Measurements from ENCODE around the gene PNCK. TPM values are rescaled to one million over a fixed set of nuclear protein-coding genes. Genes with fewer than 3 reads are reported as not detected.
A peak's percentile ranks its signal among the peaks of the same experiment; 100 is the strongest.

PNCK gene
- total and polyA plus RNA-seq, 7 donors: 4.6 to 135 (median 49.6) TPM; not detected in 2

- intact Hi-C loops (cut with DNase I): no loop called here
- Histone ChIP-seq H3K27me3 (peaks cover 15 to 27% (median 20%) of the 10 kb centered on the region in 3 donors), H3K4me3 (no peak overlapping the region), H3K36me3 (no peaks in the 10 kb centered on the region), H3K4me1 (peaks cover 0 to 15% (median 13%) of the 10 kb centered on the region in 4 donors), H3K27ac (no peak overlapping the region), H3K9me3 (no peaks in the 10 kb centered on the region)
- DNase-seq: peak; percentile 20
- TF ChIP-seq, protein P1, sequence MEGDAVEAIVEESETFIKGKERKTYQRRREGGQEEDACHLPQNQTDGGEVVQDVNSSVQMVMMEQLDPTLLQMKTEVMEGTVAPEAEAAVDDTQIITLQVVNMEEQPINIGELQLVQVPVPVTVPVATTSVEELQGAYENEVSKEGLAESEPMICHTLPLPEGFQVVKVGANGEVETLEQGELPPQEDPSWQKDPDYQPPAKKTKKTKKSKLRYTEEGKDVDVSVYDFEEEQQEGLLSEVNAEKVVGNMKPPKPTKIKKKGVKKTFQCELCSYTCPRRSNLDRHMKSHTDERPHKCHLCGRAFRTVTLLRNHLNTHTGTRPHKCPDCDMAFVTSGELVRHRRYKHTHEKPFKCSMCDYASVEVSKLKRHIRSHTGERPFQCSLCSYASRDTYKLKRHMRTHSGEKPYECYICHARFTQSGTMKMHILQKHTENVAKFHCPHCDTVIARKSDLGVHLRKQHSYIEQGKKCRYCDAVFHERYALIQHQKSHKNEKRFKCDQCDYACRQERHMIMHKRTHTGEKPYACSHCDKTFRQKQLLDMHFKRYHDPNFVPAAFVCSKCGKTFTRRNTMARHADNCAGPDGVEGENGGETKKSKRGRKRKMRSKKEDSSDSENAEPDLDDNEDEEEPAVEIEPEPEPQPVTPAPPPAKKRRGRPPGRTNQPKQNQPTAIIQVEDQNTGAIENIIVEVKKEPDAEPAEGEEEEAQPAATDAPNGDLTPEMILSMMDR (IDR thresholded peaks at IDR 0.05): no peak
- TF ChIP-seq POLR2A (IDR thresholded peaks at IDR 0.05) (no peak), EP300 (IDR thresholded peaks at IDR 0.05) (no peak), POLR2AphosphoS5 (IDR thresholded peaks at IDR 0.05) (no peak)
- 77 to 81% methylated on average over 9 of the region's 9 CpGs for WGBS, 2 donors
These were observed 22.0 kb downstream of the PNCK start for GRCh38 chrX:153651540-153652079.

DNA sequence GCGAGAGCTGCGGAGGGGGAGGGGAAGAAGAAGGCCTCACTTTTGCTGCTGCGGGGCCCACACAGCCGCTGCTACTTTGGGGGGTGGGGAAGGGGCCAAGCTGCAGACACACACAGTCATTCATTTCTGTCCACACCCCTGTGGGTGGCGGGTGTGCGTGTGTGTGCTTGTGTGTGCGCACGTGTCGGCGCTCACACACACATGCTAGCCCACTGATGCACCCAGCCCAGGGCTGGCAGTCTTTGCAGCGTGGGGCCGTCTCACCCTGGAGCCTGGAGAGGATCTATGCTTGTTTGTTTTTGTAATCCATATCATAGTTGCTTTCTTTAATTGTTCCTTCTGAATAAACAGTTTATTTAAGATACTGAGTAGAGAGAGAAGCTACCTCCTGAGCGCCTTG is 22.7 kb downstream of the PNCK start:
- H3K9me3 ChIP-seq: no peaks in the 10 kb centered on the region
- no peak overlapping the region for H3K4me3 ChIP-seq
- 89 to 92% methylated on average over 13 of the region's 13 CpGs for WGBS, 2 donors
- H3K4me1 ChIP-seq: peaks cover 0 to 16% (median 14%) of the 10 kb centered on the region in 4 donors
- no peak overlapping the region for H3K27ac ChIP-seq
- DNase-seq: no peak
- peaks cover 21 to 33% (median 23%) of the 10 kb centered on the region in 3 donors for H3K27me3 ChIP-seq
- intact Hi-C loops (cut with DNase I): no loop called here
- TF ChIP-seq, protein P1 (IDR thresholded peaks at IDR 0.05): no peak
- no peak for TF ChIP-seq POLR2A (IDR thresholded peaks at IDR 0.05)
- TF ChIP-seq POLR2AphosphoS5 (IDR thresholded peaks at IDR 0.05): no peak
- no peak for TF ChIP-seq EP300 (IDR thresholded peaks at IDR 0.05)
- H3K36me3 ChIP-seq: no peaks in the 10 kb centered on the region

DNA sequence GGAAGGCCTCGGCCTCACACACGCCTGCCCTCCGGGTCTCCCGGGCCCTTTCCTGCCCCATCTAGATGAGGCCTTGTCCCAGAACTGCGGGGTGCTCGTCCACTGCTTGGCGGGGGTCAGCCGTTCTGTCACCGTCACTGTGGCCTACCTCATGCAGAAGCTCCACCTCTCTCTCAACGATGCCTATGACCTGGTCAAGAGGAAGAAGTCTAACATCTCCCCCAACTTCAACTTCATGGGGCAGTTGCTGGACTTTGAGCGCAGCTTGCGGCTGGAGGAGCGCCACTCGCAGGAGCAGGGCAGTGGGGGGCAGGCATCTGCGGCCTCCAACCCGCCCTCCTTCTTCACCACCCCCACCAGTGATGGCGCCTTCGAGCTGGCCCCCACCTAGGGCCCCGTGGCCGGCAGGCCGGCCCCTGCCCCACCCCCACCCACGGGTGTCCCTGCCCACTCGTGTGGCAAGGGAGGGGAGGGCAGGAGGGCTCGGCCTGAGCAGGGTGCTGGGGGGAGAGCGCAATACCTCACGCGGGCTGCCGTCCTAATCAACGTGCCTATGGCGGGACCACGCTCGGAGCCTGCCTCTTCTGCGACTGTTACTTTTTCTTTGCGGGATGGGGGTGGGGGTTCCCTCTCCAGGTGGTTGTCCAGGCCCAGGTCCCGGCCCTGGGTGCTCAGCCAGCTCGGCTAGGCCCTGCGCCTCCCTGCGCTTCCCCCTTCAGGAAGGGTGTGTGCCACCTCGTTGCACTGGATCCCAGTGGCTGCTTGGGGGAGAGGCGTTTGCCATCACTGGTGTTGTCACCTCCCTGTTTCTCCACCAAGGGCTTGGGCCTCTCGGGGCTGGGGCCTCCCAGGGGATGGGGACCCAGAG is 23.5 kb downstream of the PNCK start:
- Histone ChIP-seq H3K27me3 (peaks cover 23 to 41% (median 27%) of the 10 kb centered on the region in 3 donors), H3K4me1 (peaks cover 0 to 16% (median 14%) of the 10 kb centered on the region in 4 donors), H3K36me3 (no peaks in the 10 kb centered on the region), H3K27ac (no peak overlapping the region), H3K4me3 (no peak overlapping the region), H3K9me3 (no peaks in the 10 kb centered on the region)
- intact Hi-C loops (cut with DNase I): loop anchor here (5.0 kb wide), 1 partner anchor 53 kb away; the partner anchor contains the start of gene CCNQ
- TF ChIP-seq POLR2A (IDR thresholded peaks at IDR 0.05): no peak
- TF ChIP-seq POLR2AphosphoS5 (IDR thresholded peaks at IDR 0.05): no peak
- TF ChIP-seq, protein P1 (IDR thresholded peaks at IDR 0.05): no peak
- TF ChIP-seq EP300 (IDR thresholded peaks at IDR 0.05): no peak
- WGBS, 2 donors: 64 to 70% methylated on average over 41 of the region's 41 CpGs
- DNase-seq: peak; percentile 46

DNA sequence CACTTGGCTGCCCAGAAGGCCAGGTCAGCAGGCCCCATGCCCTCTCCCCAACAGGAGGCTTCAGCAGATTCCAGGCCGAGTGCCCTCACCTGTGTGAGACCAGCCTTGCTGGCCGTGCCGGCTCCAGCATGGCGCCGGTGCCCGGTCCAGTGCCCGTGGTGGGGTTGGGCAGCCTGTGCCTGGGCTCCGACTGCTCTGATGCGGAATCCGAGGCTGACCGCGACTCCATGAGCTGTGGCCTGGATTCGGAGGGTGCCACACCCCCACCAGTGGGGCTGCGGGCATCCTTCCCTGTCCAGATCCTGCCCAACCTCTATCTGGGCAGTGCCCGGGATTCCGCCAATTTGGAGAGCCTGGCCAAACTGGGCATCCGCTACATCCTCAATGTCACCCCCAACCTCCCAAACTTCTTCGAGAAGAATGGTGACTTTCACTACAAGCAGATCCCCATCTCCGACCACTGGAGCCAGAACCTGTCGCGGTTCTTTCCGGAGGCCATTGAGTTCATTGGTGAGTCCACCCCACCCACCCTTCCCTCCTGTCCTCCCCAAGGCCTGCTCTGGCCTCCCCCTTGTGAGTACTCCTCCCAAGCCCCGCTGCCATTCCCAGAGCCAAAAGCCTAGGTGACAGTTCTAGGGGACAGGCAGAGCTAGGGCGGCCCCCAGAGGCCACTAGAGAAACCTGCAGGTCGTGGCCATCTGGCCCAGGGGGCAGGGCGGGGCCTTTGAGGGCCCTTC is 24.3 kb downstream of the PNCK start:
- 78 to 82% methylated on average over 26 of the region's 26 CpGs for WGBS, 2 donors
- TF ChIP-seq, protein P1 (IDR thresholded peaks at IDR 0.05): no peak
- no peak for TF ChIP-seq POLR2AphosphoS5 (IDR thresholded peaks at IDR 0.05)
- TF ChIP-seq EP300 (IDR thresholded peaks at IDR 0.05): no peak
- TF ChIP-seq POLR2A (IDR thresholded peaks at IDR 0.05): no peak
- no peak overlapping the region for H3K4me3 ChIP-seq
- no peaks in the 10 kb centered on the region for H3K9me3 ChIP-seq
- peaks cover 0 to 16% (median 15%) of the 10 kb centered on the region in 4 donors for H3K4me1 ChIP-seq
- no peaks in the 10 kb centered on the region for H3K36me3 ChIP-seq
- intact Hi-C loops (cut with DNase I): loop anchor here (5.0 kb wide), 1 partner anchor 52 kb away; the partner anchor contains the start of gene CCNQ
- H3K27me3 ChIP-seq: peaks cover 27 to 49% (median 31%) of the 10 kb centered on the region in 3 donors
- H3K27ac ChIP-seq: no peak overlapping the region
- DNase-seq: peak; percentile 49

All from sigmoid colon (tissue), 7 donors.